Measurements from ENCODE around the gene SARS1.

GRCh38 chr1:109277434-109278204 lies 63.9 kb downstream of the SARS1 start:
- TF ChIP-seq CTCF (IDR thresholded peaks at IDR 0.05) (peak; percentile 90), ELF1 (IDR thresholded peaks at IDR 0.05) (no peak), EP300 (IDR thresholded peaks at IDR 0.05; ENCODE audit: borderline replicate concordance in 1 of 2, low read depth in 1 of 2, low read length in 1 of 2) (no peak), ZBTB33 (IDR thresholded peaks at IDR 0.05; ENCODE audit: borderline replicate concordance, low read depth) (no peak), CHD2 (IDR thresholded peaks at IDR 0.05; ENCODE audit: low read length, partially characterized antibody) (no peak), TAF1 (IDR thresholded peaks at IDR 0.05; ENCODE audit: borderline replicate concordance, low read depth, low read length) (no peak)
